Stomach (tissue), 9 donors: ENCODE results near the gene RAX2. TPM values are rescaled to one million over a fixed set of nuclear protein-coding genes. Genes with fewer than 3 reads are reported as not detected.

Source experiments
- DNase-seq, 2 donors: peaks; one replicate each; pipeline versions ENCODE4 v3.0.0 to v3.0.0-alpha.2; 2013 to 2019
- H3K27ac ChIP-seq, 5 donors: fragments of 200-600 bp in 4 of 5; sonication (generic) in 4 of 5; one replicate each; pipeline ENCODE4 v1.5.1; 2013 to 2019; ENCODE audit warnings: mild to moderate bottlenecking in 1 of 5, moderate library complexity in 1 of 5
- H3K27me3 ChIP-seq, 3 donors: fragments of 200-600 bp; sonication (generic); one replicate each; pipeline ENCODE4 v1.5.1; 2017 to 2019; ENCODE audit warnings: mixed run types in 1 of 3
- H3K36me3 ChIP-seq, 4 donors: fragments of 200-600 bp; sonication (generic); 1 replicate in 3 of 4; 2 replicates in 1 of 4; pipeline ENCODE4 v1.5.1; 2016 to 2019
- H3K4me1 ChIP-seq, 4 donors: fragments of 200-600 bp; sonication (generic); one replicate each; pipeline ENCODE4 v1.5.1; 2016 to 2019
- H3K4me3 ChIP-seq, 4 donors: fragments of 200-600 bp; sonication (generic) in 3 of 4; one replicate each; pipeline ENCODE4 v1.5.1; 2016 to 2019; ENCODE audit warnings: mild to moderate bottlenecking in 1 of 4
- H3K9me3 ChIP-seq, 4 donors: fragments of 200-600 bp; sonication (generic); one replicate each; pipeline ENCODE4 v1.5.1; 2016 to 2019
- EP300 ChIP-seq: sonication (generic); formaldehyde crosslinking; IDR thresholded peaks from one replicate; pipeline ENCODE4 v1.6.1; 2017; ENCODE audit warnings: antibody characterized with exemption
- POLR2A ChIP-seq, 4 donors: fragments of 450-650 bp; IDR thresholded peaks; one replicate each; pipeline ENCODE4 v1.6.1; 2016; ENCODE audit warnings: antibody characterized with exemption in 4 of 4, control low read depth in 2 of 4, mild to moderate bottlenecking in 1 of 4, moderate library complexity in 1 of 4
- POLR2AphosphoS5 ChIP-seq, 3 donors: sonication (generic); formaldehyde crosslinking; IDR thresholded peaks; one replicate each; pipeline ENCODE4 v1.6.1; 2016; ENCODE audit warnings: antibody characterized with exemption in 3 of 3
- WGBS, 5 donors: extraction: QIAGEN DNeasy Blood & Tissue Kit in 3 of 5; methylation state at CpG; one replicate each; pipeline versions ENCODE4 v1.1.5 to v1.1.7; 2013 to 2018; 5-methylcytosine and 5-hydroxymethylcytosine counted together
- intact Hi-C: fragments of 100-400 bp; cut with DNase I; formaldehyde crosslinking; loops from one replicate; pipeline ENCODE4 v1.15.1; 2023; ENCODE audit warnings: low total_unique reads
- polyA plus RNA-seq, 3 donors: library from polyadenylated mRNA; stranded (reverse); fragments of 200-250 nt; gene quantifications; one replicate each; pipeline ENCODE4 v1.2.3, GENCODE V29; 2013
- total RNA-seq, 5 donors: library from RNA; depleted of rRNA; stranded (reverse); fragments of >200 nt; gene quantifications; one replicate each; pipeline versions ENCODE4 v1.1.0 to v1.2.3, GENCODE V29; 2014 to 2016
- TF ChIP-seq, protein P1 (sequence below), 7 experiments: fragments of 450-650 bp in 4 of 7; fragments of 200-600 bp in 3 of 7; sonication (generic) in 3 of 7; IDR thresholded peaks; one replicate each; pipeline ENCODE4 v1.5.1; 2016 to 2019; ENCODE audit warnings: antibody characterized with exemption in 7 of 7, control low read depth in 2 of 7, mild to moderate bottlenecking in 1 of 7
- donor health status: healthy with polysubstance abuse.
- donor health status: Bipolar disorder and iron deficiency.
- donor health status: healthy.

The RAX2 gene
- total and polyA plus RNA-seq, 8 donors: not detected

DNA sequence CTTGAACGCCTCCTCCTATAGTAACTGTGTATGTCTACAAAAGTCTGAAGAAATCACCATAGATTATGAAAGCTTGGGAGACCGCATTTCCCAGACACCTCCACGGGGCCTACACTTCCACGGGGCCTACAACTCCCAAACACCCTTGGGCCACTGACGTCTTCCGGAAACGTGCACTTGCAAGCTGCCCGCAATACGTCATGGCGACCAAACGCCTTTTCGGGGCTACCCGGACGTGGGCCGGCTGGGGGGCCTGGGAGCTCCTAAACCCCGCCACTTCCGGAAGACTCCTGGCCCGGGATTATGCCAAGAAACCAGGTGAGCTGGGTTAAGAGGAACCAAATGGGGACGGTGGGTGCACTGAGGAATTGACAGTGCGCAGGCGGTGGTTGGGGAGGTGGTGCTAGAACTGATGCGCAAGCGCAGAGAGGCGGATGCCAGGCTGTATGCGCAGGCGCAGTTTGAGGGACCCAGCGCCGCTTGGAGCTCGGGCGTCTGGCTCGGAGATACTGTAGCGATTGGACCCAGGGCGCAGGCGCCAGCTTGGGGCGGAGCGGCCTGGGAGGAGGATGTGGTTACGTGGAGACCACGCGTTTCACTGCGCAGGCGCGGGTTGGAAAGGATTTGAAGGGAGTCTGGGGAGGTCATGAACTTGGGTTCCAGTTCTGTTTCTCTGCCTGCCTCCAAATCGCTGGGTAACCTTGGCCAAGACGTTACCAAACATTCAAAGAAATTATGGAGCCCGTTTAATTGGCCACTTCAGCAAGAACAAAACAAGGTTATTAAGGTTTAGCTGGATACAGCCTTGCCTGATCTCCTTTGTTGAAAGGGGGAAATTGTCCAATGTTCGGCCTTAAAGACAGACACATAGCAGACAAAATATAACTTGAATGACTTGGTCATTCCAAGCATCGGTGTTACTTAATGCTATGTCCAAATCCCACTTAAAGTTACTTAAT lies 9.2 kb downstream of the RAX2 start, which contains the start of gene MRPL54:
Gene MRPL54 (plus strand): TSS at position 182 of the 959 bp plus-strand sequence. CDS start 19 bp downstream, at position 201.
- intact Hi-C loops: no loop called here
- DNase-seq: peak; percentile 100
- H3K4me1 ChIP-seq: peaks cover 26 to 66% (median 50%) of the 10 kb centered on the region in 4 donors
- no peaks in the 10 kb centered on the region for H3K9me3 ChIP-seq
- H3K27ac ChIP-seq: peak within 1 kb of the TSS; percentile 85 to 100 (median 98)
- no peaks in the 10 kb centered on the region for H3K27me3 ChIP-seq
- H3K4me3 ChIP-seq: peak within 1 kb of the TSS; percentile 78 to 96 (median 80)
- peak; percentile 25 for TF ChIP-seq EP300
- TF ChIP-seq, protein P1, sequence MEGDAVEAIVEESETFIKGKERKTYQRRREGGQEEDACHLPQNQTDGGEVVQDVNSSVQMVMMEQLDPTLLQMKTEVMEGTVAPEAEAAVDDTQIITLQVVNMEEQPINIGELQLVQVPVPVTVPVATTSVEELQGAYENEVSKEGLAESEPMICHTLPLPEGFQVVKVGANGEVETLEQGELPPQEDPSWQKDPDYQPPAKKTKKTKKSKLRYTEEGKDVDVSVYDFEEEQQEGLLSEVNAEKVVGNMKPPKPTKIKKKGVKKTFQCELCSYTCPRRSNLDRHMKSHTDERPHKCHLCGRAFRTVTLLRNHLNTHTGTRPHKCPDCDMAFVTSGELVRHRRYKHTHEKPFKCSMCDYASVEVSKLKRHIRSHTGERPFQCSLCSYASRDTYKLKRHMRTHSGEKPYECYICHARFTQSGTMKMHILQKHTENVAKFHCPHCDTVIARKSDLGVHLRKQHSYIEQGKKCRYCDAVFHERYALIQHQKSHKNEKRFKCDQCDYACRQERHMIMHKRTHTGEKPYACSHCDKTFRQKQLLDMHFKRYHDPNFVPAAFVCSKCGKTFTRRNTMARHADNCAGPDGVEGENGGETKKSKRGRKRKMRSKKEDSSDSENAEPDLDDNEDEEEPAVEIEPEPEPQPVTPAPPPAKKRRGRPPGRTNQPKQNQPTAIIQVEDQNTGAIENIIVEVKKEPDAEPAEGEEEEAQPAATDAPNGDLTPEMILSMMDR (IDR thresholded peaks at IDR 0.05): peak in 1 of 7 experiments; percentile 17
- peak; percentile 57 to 88 (median 87) for TF ChIP-seq POLR2AphosphoS5 (IDR thresholded peaks at IDR 0.05)
- TF ChIP-seq POLR2A (IDR thresholded peaks at IDR 0.05): no peak
- 2 to 3% (median 3%) methylated on average over 42 to 47 of the region's 47 CpGs for WGBS, 5 donors
- H3K36me3 ChIP-seq: peaks cover 45 to 52% (median 51%) of the 10 kb centered on the region in 4 donors

DNA sequence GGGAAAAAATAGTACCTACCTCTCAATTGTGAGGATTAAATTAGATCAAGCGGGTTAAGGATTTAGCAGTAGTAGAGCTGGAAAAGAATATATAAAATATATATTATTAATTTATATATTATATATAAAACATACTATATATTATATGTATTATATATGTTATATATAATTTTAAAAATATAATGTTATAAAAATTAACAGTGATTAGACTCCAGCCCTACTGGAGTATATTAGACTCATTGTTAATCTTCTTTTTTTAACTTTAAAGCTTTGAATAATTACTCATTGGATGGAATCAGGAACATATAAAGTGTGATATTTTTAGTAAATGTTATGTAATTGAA lies 9.9 kb downstream of the RAX2 start:
- peak overlapping the region in 1 of 4 donors; percentile 75 for H3K4me3 ChIP-seq
- peaks cover 45 to 52% (median 51%) of the 10 kb centered on the region in 4 donors for H3K36me3 ChIP-seq
- no peaks in the 10 kb centered on the region for H3K9me3 ChIP-seq
- H3K27ac ChIP-seq: peak overlapping the region; percentile 81 to 100 (median 98)
- 53 to 61% (median 58%) methylated on average over 1 of the region's 1 CpG for WGBS, 5 donors
- TF ChIP-seq, protein P1 (IDR thresholded peaks at IDR 0.05): no peak
- TF ChIP-seq POLR2AphosphoS5 (IDR thresholded peaks at IDR 0.05) (no peak), POLR2A (IDR thresholded peaks at IDR 0.05) (no peak), EP300 (no peak)
- H3K27me3 ChIP-seq: no peaks in the 10 kb centered on the region
- intact Hi-C loops: no loop called here
- H3K4me1 ChIP-seq: peaks cover 26 to 66% (median 52%) of the 10 kb centered on the region in 4 donors
- DNase-seq: no peak

DNA sequence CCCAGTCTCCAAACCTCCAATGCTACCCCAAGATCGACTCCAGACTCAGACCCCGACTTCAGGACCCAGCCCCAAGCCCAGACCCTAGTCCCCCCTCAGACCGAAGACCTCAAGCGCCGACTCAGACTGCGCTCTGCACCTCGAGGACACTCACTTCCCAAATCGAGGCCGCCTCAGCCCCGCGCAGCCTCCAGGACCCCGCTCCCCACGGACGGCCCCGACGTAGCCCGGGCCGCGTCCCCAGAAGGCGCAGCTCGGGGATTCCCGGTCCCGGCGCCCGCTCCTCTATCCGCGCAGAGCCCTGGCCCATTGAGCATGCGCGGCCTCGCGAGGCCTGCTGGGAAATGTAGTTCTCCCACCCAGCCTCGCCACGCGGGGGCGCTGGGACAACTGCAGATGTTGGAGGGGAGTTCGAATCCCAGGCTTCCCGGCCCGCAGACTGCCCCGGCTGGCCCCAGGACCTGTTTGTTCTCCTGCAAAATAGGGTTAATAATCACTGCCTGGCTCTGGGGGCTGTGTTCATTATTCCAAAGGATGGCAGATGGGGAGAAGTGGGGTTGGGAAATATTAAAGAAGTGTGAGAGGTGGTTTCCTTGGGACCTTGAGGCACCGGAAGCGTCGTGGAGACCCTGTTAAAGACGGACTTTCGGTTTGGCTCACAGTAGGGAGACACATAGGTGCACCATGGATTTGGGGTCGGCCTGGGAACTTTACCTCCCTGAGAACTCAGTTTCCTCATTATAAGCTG lies 10.5 kb downstream of the RAX2 start, which contains the start of gene APBA3:
Gene APBA3 (minus strand): TSS at position 311 of the 748 bp plus-strand sequence. CDS start 1,428 bp downstream, outside the sequence.
- DNase-seq: peak; percentile 95 to 96
- no peaks in the 10 kb centered on the region for H3K27me3 ChIP-seq
- H3K27ac ChIP-seq: peak within 1 kb of the TSS; percentile 85 to 100 (median 98)
- peak within 1 kb of the TSS; percentile 78 to 96 (median 80) for H3K4me3 ChIP-seq
- H3K9me3 ChIP-seq: no peaks in the 10 kb centered on the region
- H3K4me1 ChIP-seq: peaks cover 26 to 63% (median 52%) of the 10 kb centered on the region in 4 donors
- peaks cover 43 to 50% (median 49%) of the 10 kb centered on the region in 4 donors for H3K36me3 ChIP-seq
- WGBS, 5 donors: 3 to 7% (median 4%) methylated on average over 15 to 45 of the region's 45 CpGs
- TF ChIP-seq POLR2A (IDR thresholded peaks at IDR 0.05): peak in 1 of 4 donors; percentile 45
- TF ChIP-seq, protein P1 (IDR thresholded peaks at IDR 0.05): peak in 5 of 7 experiments; percentile 40 to 85 (median 75)
- TF ChIP-seq POLR2AphosphoS5 (IDR thresholded peaks at IDR 0.05): peak; percentile 74 to 93 (median 86)
- TF ChIP-seq EP300: no peak
- intact Hi-C loops: no loop called here
